Tibial nerve (tissue), 4 donors: ENCODE results near the gene TEX44.

Experiments used
- EP300 ChIP-seq, 2 donors: sonication (generic); formaldehyde crosslinking; IDR thresholded peaks; one replicate each; pipeline ENCODE4 v1.6.1; 2017; ENCODE audit warnings: antibody characterized with exemption in 2 of 2, mild to moderate bottlenecking in 1 of 2
- POLR2A ChIP-seq, 2 donors: fragments of 450-650 bp; IDR thresholded peaks; one replicate each; pipeline ENCODE4 v1.6.1; 2017; ENCODE audit warnings: antibody characterized with exemption in 2 of 2, mild to moderate bottlenecking in 2 of 2, moderate library complexity in 2 of 2
- TF ChIP-seq, protein P1 (sequence below), 5 experiments: fragments of 200-600 bp in 3 of 5; fragments of 450-650 bp in 2 of 5; sonication (generic) in 3 of 5; IDR thresholded peaks; one replicate each; pipeline ENCODE4 v1.5.1; 2016 to 2019; ENCODE audit warnings: antibody characterized with exemption in 5 of 5, mild to moderate bottlenecking in 3 of 5, moderate library complexity in 2 of 5

DNA sequence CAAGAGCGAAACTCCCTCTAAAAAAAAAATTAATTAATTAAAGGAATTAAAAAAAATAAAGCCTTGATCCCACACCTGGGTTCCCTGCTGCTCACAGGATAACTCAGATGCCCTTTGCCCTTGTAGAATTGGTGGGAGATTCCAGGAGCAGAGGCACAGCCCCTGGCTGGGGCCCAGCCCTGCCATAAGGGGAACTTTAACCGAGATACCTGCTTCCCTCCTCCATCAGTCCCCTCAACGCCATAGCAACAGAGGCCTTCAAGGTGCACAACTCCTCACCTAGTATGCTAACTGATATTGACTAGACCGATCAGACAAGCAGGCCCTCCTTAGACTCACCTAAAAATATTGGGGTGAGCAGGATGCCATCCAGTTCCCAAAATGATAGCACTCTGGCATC lies 23.6 kb downstream of the TEX44 start:
- TF ChIP-seq POLR2A (IDR thresholded peaks at IDR 0.05) (no peak), EP300 (IDR thresholded peaks at IDR 0.05) (no peak)
- TF ChIP-seq, protein P1, sequence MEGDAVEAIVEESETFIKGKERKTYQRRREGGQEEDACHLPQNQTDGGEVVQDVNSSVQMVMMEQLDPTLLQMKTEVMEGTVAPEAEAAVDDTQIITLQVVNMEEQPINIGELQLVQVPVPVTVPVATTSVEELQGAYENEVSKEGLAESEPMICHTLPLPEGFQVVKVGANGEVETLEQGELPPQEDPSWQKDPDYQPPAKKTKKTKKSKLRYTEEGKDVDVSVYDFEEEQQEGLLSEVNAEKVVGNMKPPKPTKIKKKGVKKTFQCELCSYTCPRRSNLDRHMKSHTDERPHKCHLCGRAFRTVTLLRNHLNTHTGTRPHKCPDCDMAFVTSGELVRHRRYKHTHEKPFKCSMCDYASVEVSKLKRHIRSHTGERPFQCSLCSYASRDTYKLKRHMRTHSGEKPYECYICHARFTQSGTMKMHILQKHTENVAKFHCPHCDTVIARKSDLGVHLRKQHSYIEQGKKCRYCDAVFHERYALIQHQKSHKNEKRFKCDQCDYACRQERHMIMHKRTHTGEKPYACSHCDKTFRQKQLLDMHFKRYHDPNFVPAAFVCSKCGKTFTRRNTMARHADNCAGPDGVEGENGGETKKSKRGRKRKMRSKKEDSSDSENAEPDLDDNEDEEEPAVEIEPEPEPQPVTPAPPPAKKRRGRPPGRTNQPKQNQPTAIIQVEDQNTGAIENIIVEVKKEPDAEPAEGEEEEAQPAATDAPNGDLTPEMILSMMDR (IDR thresholded peaks at IDR 0.05), result no peak
